IPS DF 4.7 (cell line): ENCODE measurements around the gene ZNF224.
"Not testable (repeated sequence)": the region's sequence is repeated elsewhere in the genome, so short reads cannot be mapped to it uniquely, and the experiment has no call there.

ENCODE experiments used
- DNase-seq: peaks from one replicate; pipeline ENCODE4 v3.0.0-alpha.2; 2013; ENCODE audit warnings: low spot score; ENCODE audit errors: extremely low read depth

Gene ZNF224

DNA sequence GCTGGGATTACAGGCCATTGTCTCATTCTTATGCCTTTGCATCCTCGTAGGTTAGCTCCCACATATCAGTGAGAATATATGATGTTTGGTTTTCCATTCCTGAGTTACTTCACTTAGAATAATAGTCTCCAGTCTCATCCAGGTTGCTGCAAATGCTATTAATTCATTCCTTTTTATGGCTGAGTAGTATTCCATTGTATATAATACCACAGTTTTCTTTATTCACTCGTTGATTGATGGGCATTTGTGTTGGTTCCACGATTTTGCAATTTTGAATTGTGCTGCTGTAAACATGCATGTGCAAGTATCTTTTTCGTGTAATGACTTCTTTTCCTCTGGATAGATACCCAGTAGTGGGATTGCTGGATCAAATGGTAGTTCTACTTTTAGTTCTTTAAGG, 27.0 kb downstream of the ZNF224 start:
- DNase-seq = not testable (repeated sequence)

DNA sequence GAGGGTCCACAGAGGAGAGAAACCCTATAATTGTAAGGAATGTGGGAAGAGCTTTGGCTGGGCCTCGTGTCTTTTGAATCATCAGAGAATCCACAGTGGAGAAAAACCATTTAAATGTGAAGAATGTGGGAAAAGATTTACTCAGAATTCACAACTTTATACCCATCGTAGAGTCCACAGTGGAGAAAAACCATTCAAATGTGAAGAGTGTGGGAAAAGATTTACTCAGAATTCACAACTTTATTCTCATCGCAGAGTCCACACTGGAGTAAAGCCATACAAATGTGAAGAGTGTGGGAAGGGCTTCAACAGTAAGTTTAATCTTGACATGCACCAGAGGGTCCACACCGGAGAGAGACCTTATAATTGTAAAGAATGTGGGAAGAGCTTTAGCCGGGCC, 37.8 kb downstream of the ZNF224 start:
- DNase-seq = no peak

- no peak for DNase-seq
These were observed 47.3 kb downstream of the ZNF224 start, which contains the start of gene ZNF234 for GRCh38 chr19:44141191-44142058. ZNF234 (plus strand) TSS chr19:44141554; CDS start chr19:44144633, 3,079 bp downstream.

GRCh38 chr19:44142059-44142433, 47.9 kb downstream of the ZNF224 start:
- DNase-seq = no peak

- no peak for DNase-seq
These were observed 55.6 kb downstream of the ZNF224 start for GRCh38 chr19:44149776-44150175.

- DNase-seq = no peak
These were observed 57.3 kb downstream of the ZNF224 start for GRCh38 chr19:44151491-44151890.

- DNase-seq = no peak
These were observed 62.3 kb downstream of the ZNF224 start for GRCh38 chr19:44156475-44156874.
